ENCODE results near the gene POLR2E. TPM values are rescaled to one million over a fixed set of nuclear protein-coding genes. Genes with fewer than 3 reads are reported as not detected.

POLR2E gene
- total RNA-seq, 1 donor from 2014 or later: 140 TPM

GRCh38 chr19:1073063-1073955, 21.9 kb downstream of the POLR2E start:
- Mint-ChIP-seq H3K4me1 (ENCODE audit: low read depth, unreplicated experiment) (peaks cover 1% of the 10 kb centered on the region), H3K27me3 (ENCODE audit: unreplicated experiment) (peaks cover 11% of the 10 kb centered on the region), H3K9me3 (ENCODE audit: unreplicated experiment) (no peaks in the 10 kb centered on the region), H3K4me3 (ENCODE audit: unreplicated experiment) (no peak overlapping the region), H3K36me3 (ENCODE audit: unreplicated experiment) (peaks cover 4% of the 10 kb centered on the region), H3K27ac (ENCODE audit: unreplicated experiment) (no peak overlapping the region)
- TF ChIP-seq CTCF (IDR thresholded peaks at IDR 0.05; ENCODE audit: partially characterized antibody, unreplicated experiment): no peak
- no peak for DNase-seq

- DNase-seq: no peak
- TF ChIP-seq CTCF (IDR thresholded peaks at IDR 0.05; ENCODE audit: partially characterized antibody, unreplicated experiment): no peak
- no peak overlapping the region for H3K27ac Mint-ChIP-seq (ENCODE audit: unreplicated experiment)
- H3K36me3 Mint-ChIP-seq (ENCODE audit: unreplicated experiment): peaks cover 4% of the 10 kb centered on the region
- peaks cover 1% of the 10 kb centered on the region for H3K4me1 Mint-ChIP-seq (ENCODE audit: low read depth, unreplicated experiment)
- no peaks in the 10 kb centered on the region for H3K9me3 Mint-ChIP-seq (ENCODE audit: unreplicated experiment)
- H3K4me3 Mint-ChIP-seq (ENCODE audit: unreplicated experiment): no peak overlapping the region
- peaks cover 11% of the 10 kb centered on the region for H3K27me3 Mint-ChIP-seq (ENCODE audit: unreplicated experiment)
These were observed 22.7 kb downstream of the POLR2E start for GRCh38 chr19:1072371-1073015.

GRCh38 chr19:1070931-1071791, 24.0 kb downstream of the POLR2E start:
- no peak for DNase-seq
- Mint-ChIP-seq H3K27me3 (ENCODE audit: unreplicated experiment) (peaks cover 11% of the 10 kb centered on the region), H3K9me3 (ENCODE audit: unreplicated experiment) (no peaks in the 10 kb centered on the region), H3K36me3 (ENCODE audit: unreplicated experiment) (peaks cover 4% of the 10 kb centered on the region), H3K27ac (ENCODE audit: unreplicated experiment) (peak overlapping the region; percentile 38), H3K4me3 (ENCODE audit: unreplicated experiment) (peak overlapping the region; percentile 74), H3K4me1 (ENCODE audit: low read depth, unreplicated experiment) (peaks cover 1% of the 10 kb centered on the region)
- TF ChIP-seq CTCF (IDR thresholded peaks at IDR 0.05; ENCODE audit: partially characterized antibody, unreplicated experiment): no peak

- Mint-ChIP-seq H3K9me3 (ENCODE audit: unreplicated experiment) (no peaks in the 10 kb centered on the region), H3K27me3 (ENCODE audit: unreplicated experiment) (peaks cover 9% of the 10 kb centered on the region), H3K27ac (ENCODE audit: unreplicated experiment) (no peak overlapping the region), H3K4me3 (ENCODE audit: unreplicated experiment) (no peak overlapping the region), H3K4me1 (ENCODE audit: low read depth, unreplicated experiment) (peaks cover 1% of the 10 kb centered on the region), H3K36me3 (ENCODE audit: unreplicated experiment) (peaks cover 4% of the 10 kb centered on the region)
- no peak for TF ChIP-seq CTCF (IDR thresholded peaks at IDR 0.05; ENCODE audit: partially characterized antibody, unreplicated experiment)
- DNase-seq: no peak
These were observed 24.6 kb downstream of the POLR2E start for GRCh38 chr19:1070576-1070930.
